Right renal cortex interstitium (tissue), 3 donors: ENCODE results near the gene ANKRD28. TPM values are rescaled to one million over a fixed set of nuclear protein-coding genes. Genes with fewer than 3 reads are reported as not detected.
"Not testable (repeated sequence)": the region's sequence is repeated elsewhere in the genome, so short reads cannot be mapped to it uniquely, and the experiment has no call there.

Experiments
- DNase-seq, 3 donors: peaks; one replicate each; pipeline ENCODE4 v3.0.0-alpha.2; 2013; ENCODE audit warnings: low read depth in 3 of 3, low spot score in 2 of 3
- polyA plus RNA-seq, 3 donors: library from polyadenylated mRNA; unstranded; fragments of 120-200 nt; gene quantifications; one replicate each; pipeline ENCODE4 v1.2.1, GENCODE V29; 2013; ENCODE audit not compliant: insufficient read length in 3 of 3

ANKRD28 gene
- polyA plus RNA-seq, 3 donors: 42.7 to 48.5 (median 45.2) TPM

DNA sequence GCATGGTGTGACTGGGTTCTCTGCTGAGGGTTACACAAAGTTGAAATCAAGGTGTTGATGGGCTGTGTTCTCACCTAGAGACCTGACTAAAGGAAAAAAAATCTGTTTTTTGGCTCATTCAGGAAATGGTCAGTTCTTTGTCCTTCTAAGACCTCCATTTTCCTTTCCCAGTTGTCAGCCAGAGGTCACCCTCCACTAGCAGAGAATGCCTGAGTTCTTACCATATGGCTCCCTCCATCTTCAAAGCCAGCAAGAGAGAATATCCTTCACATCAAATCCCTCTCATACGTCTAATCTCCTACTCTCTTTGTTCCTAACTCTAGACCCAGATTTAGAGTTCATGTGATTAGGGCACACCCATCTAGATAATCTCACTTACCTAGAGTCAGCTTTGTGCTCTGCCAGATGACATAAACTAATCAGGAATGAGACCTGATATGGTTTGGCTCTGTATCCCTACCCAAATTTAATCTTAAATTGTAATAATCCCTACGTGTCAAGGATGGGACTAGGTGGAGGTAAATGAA is 19.4 kb downstream of the ANKRD28 start:
- no peak for DNase-seq

- DNase-seq: not testable (repeated sequence)
Observed at GRCh38 chr3:15774931-15775560, 22.7 kb downstream of the ANKRD28 start.

DNA sequence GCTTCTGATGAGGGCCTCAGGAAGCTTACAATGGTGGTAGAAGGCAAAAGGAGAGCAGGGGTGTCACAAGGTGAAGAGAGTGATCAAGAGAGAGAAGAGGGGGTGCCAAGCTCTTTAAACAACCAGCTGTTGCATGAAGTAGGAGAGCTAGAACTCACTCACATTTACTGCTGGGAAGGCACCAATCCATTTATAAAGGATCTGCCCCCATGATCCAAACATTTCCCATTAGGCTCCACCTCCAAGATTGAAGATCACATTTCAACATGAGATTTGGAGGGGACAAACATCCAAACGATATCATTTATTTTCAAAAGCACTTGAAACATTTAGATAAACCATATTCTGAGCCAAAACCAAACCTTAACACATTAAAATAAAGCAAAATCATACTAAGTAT is 26.3 kb downstream of the ANKRD28 start:
- DNase-seq: no peak

GRCh38 chr3:15769256-15769915 is 28.4 kb downstream of the ANKRD28 start:
- no peak for DNase-seq

DNA sequence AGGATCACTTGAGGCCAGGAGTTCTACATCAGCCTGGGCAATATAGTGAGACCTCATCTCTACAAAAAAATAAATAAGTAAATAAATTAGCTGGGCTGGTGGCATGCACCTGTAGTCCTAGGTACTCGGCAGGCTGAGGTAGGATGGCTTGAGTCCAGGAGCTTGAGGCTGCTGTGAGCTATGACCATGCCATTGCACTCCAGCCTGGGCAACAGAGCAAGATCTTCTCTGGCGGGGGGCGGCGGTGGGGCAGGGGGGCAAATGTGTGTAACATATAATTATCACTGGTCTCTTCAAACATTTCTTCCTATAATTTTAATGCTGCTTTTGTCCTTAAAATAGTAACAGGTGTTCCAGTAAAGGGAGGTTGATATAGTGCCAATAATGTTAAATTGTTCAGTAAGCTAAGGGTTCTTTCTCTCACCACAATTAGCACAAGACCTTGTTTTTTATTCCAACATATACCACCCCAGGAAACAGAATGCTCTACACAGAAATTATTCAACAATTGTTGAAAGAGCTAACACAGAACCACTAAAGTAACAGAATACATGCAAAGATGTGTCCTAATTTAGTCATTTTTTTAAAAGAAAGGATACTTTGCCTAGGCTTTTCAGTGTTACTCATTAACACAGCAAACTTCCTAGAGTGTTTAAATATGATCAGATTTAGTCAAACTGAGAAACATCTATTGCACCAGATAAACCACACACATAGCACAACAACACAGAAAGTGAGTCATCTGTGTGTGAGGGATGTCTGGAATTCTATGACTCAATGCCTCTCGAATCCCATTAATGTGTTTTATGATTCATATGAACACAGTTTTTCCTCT is 29.1 kb downstream of the ANKRD28 start:
- DNase-seq: no peak

DNA sequence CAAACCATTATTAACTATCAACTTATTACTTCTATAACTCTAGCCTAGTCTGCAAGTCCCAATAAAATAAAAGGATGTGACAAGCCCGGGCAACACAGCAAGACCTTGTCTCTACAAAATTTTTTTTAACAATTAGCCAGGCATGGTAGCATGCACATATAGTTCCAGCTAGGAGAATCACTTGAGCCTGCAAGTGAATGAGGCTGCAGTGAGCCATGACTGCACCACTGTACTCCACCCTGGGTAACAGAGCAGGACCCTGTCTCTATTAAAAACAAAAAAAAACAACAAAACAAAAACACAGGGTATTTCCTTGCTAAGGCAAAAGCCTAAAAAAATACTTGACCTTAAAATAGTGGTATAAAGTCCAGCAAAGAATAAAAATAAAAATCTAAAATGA is 31.4 kb downstream of the ANKRD28 start:
- DNase-seq: no peak

GRCh38 chr3:15758295-15758694 is 39.5 kb downstream of the ANKRD28 start:
- no peak for DNase-seq

DNA sequence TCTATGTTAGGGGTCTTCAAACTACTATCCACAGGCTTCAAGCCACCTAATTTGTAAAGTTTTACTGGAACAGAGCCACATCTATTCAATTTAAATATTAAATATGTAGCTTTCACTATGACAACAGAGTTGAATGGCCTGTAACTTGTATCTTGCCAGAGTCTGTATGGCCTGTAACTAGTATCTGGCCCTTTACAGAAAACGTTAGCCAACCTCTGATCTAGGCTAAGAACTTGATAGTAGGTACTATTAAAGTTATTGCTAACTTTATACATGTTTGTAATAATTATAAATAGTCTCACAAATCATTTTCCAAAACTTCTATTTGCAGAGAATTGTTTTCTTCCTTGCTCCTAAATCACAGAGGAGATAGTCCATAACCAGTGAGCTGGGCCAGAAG is 40.0 kb downstream of the ANKRD28 start:
- DNase-seq: no peak

GRCh38 chr3:15756505-15756904 is 41.3 kb downstream of the ANKRD28 start:
- no peak for DNase-seq

DNA sequence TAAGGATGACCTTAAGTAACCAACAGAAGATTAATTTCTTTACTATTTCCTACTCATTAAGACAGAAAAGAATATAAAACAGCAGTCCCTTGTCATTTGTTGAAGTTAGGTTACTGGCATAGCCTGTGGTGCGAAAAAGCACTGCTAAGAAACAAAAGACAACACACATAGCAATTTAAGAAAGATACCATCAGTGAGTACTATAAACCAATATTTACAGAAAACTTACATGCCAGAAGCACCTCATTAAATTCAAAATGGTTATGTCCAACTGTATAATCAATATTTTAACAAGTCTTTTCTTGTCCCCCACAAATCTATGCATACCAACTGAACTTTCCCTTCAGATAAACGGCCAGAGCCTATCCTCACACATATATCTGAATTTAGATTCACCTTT is 42.0 kb downstream of the ANKRD28 start:
- DNase-seq: no peak

DNA sequence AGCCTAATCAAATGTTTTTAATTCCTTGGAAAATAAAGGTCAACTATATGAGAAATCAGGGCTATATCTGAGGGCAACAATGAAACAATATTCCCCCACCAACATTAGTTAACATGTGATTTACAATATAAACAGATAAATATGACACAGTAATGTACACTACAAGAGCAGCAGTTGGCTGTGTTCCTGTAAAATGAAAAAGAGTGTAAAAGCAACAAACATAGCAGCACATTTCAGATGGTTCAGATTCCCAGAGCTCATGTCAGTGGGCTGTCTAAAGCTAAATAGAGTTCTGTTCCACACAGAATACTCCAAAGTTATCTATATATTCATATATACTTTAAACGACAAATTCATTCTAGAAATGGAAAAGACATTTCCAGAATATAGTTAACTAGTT is 42.6 kb downstream of the ANKRD28 start:
- no peak for DNase-seq

DNA sequence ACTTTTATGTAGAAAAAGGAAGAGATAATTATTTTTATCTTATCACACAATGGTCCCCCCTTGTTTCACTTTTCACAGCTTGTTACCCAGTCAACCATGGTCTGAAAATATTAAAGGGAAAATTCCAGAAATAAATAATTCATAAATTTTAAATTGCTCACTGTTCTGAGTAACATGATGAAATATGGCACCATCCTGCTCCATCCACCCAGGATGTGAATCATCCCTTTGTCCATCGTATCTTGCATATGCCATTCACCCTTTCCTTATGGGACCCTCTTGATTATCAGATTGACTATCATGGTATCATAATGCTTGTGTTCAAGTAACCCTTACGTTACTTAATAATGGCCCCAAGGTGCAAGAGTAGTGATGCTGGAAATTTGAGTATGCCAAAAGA is 43.7 kb downstream of the ANKRD28 start:
- DNase-seq: no peak

GRCh38 chr3:15753056-15753710 is 44.6 kb downstream of the ANKRD28 start:
- no peak for DNase-seq

DNA sequence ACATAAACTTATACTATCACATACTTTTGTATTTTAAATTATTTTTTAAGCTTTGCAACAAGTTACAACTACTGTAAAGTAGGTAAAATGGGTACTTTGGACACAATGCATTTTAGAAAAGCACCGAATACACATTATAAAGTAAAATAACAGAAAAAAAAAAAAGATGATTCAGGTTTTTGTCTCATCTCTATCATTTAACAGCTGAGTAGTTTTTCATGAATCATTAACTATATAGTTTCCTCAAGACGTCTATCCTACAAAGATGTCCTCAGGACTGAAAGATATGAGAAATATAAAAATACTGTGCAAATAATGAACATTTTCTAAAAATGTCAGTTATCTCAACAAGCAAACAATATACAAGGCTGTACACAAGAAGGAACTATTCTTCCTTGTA is 46.9 kb downstream of the ANKRD28 start:
- no peak for DNase-seq

DNA sequence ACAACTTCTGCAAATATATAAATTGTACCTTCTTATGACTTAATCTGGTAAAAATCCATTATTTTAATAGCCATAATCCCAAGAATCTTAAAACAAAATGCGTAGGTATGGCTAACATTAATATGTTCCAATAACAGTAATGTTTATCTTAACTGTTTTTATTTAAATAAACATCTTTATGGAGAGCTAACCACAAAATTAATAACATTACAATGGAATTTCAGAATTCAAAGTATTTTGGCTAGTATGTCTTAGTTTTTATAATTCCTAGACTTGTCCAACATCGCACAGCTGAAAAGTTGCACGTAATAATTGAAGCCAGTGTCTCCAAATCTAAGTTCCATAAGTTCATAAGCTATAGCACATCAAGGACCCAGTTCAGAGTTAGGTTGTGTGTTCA is 47.6 kb downstream of the ANKRD28 start:
- no peak for DNase-seq

- not testable (repeated sequence) for DNase-seq
Observed at GRCh38 chr3:15745896-15746295, 51.9 kb downstream of the ANKRD28 start.

- no peak for DNase-seq
Observed at GRCh38 chr3:15744176-15744575, 53.6 kb downstream of the ANKRD28 start.

DNA sequence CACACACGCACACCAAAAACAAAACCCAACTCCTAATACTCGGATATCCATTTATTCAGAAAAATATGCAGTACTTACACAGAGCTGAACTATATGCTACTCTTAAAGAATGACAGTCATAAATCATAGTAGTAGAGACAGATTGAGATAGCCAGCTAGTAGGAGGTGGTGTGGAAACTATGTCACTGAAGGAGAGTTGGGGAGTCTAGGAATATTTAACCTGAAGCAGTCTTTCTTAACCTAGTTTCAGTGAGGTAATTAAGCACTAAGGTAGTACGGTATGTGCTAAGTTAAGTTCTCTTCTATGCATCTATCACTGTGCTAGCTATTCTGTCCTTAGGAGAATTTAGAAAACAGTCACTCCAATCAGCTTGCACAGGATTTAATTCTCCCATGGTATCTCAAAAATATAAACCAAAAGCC is 54.2 kb downstream of the ANKRD28 start:
- no peak for DNase-seq

- not testable (repeated sequence) for DNase-seq
Observed at GRCh38 chr3:15742236-15742635, 55.5 kb downstream of the ANKRD28 start.

DNA sequence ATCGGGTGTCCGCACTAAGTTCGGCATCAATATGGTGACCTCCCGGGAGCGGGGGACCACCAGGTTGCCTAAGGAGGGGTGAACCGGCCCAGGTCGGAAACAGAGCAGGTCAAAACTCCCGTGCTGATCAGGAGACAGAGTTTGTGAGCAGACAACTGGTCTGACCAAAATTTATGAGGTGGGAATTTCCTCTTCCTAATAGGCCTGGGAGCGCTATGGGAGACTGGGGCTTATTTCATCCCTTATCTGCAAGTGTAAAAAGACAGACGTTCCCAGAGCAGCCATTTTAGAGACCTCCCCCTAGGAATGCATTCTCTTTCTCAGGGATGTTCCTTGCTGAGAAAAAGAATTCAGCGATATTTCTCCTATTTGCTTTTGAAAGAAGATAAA is 59.2 kb downstream of the ANKRD28 start:
- DNase-seq: not testable (repeated sequence)

DNA sequence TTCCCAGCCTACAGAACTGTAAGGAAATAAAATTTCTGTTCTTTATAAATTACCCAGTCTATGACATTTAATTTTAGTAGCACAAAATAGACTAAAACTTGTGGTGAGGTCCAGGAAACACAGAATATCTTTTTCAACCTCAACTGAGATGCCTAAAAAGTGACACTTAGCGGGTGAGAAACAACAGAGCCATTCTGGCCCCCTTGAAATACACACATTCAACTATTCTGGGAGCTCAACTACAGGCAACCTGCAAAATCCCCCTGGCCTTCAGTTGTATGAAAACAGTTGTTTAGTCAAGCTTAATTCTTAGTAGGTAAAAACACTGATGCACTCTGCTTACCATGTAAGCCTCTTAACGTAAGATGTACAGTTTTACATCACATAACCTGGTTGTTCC is 66.8 kb downstream of the ANKRD28 start:
- DNase-seq: no peak
